ENCODE measurements around the gene CNEP1R1.

CNEP1R1 gene

GRCh38 chr16:50071075-50071671, 46.1 kb downstream of the CNEP1R1 start:
- no peak overlapping the region for H3K18ac ChIP-seq (ENCODE audit: low read length)
- H4K8ac ChIP-seq (ENCODE audit: low read depth, low read length): no peak overlapping the region
- H3K79me1 ChIP-seq (ENCODE audit: low read length): peaks cover 6% of the 10 kb centered on the region
- H2BK120ac ChIP-seq (ENCODE audit: low read depth, low read length): no peak overlapping the region
- peaks cover 2% of the 10 kb centered on the region for H3K36me3 ChIP-seq (ENCODE audit: control insufficient read depth, insufficient read depth, low read length)
- H2BK15ac ChIP-seq (replicated peaks; ENCODE audit: low read depth): no peak overlapping the region
- no peak overlapping the region for H4K5ac ChIP-seq (ENCODE audit: low read length)
- no peak overlapping the region for H3K56ac ChIP-seq (ENCODE audit: low read length)
- no peak for DNase-seq
- H3K4me1 ChIP-seq (ENCODE audit: control insufficient read depth, low read depth, low read length): peaks cover 4% of the 10 kb centered on the region
- H3K27ac ChIP-seq (ENCODE audit: low read depth, low read length): no peak overlapping the region
- no peak overlapping the region for H3K4me2 ChIP-seq (ENCODE audit: low read length)
- H3K79me2 ChIP-seq (ENCODE audit: control insufficient read depth, insufficient read depth, low read length): peaks cover 7% of the 10 kb centered on the region
- no peak overlapping the region for H3K4me3 ChIP-seq (ENCODE audit: low read length)
- no peak overlapping the region for H3K23ac ChIP-seq (ENCODE audit: low read length)
- no peak overlapping the region for H2BK5ac ChIP-seq (ENCODE audit: low read length)
- no peak overlapping the region for H2AK5ac ChIP-seq (ENCODE audit: low read length)
- H3K27me3 ChIP-seq (ENCODE audit: insufficient read depth, low read length, poor library complexity): no peaks in the 10 kb centered on the region
- no CpG with 5 or more reads among the region's 2 CpGs for WGBS (ENCODE audit: extremely low coverage, insufficient coverage, low lambda C conversion rate)
- H3K9ac ChIP-seq (ENCODE audit: low read length): no peak overlapping the region
- H3K4ac ChIP-seq (ENCODE audit: low read depth, low read length): no peak overlapping the region

- Histone ChIP-seq H3K23ac (ENCODE audit: low read length) (no peak overlapping the region), H3K36me3 (ENCODE audit: control insufficient read depth, insufficient read depth, low read length) (peaks cover 2% of the 10 kb centered on the region), H3K27ac (ENCODE audit: low read depth, low read length) (no peak overlapping the region), H2BK120ac (ENCODE audit: low read depth, low read length) (no peak overlapping the region), H3K56ac (ENCODE audit: low read length) (no peak overlapping the region), H4K5ac (ENCODE audit: low read length) (no peak overlapping the region), H3K4ac (ENCODE audit: low read depth, low read length) (no peak overlapping the region), H3K79me2 (ENCODE audit: control insufficient read depth, insufficient read depth, low read length) (peaks cover 5% of the 10 kb centered on the region), H3K18ac (ENCODE audit: low read length) (no peak overlapping the region), H3K9ac (ENCODE audit: low read length) (no peak overlapping the region), H4K8ac (ENCODE audit: low read depth, low read length) (no peak overlapping the region), H3K4me3 (ENCODE audit: low read length) (no peak overlapping the region), H3K79me1 (ENCODE audit: low read length) (peaks cover 4% of the 10 kb centered on the region), H3K27me3 (ENCODE audit: insufficient read depth, low read length, poor library complexity) (no peaks in the 10 kb centered on the region), H3K4me1 (ENCODE audit: control insufficient read depth, low read depth, low read length) (peaks cover 2% of the 10 kb centered on the region), H3K4me2 (ENCODE audit: low read length) (no peak overlapping the region), H2BK5ac (ENCODE audit: low read length) (no peak overlapping the region), H2BK15ac (replicated peaks; ENCODE audit: low read depth) (no peak overlapping the region), H2AK5ac (ENCODE audit: low read length) (no peak overlapping the region)
- DNase-seq: no peak
- no CpG with 5 or more reads among the region's 5 CpGs for WGBS (ENCODE audit: extremely low coverage, insufficient coverage, low lambda C conversion rate)
These were observed 47.7 kb downstream of the CNEP1R1 start for GRCh38 chr16:50072730-50073129.

- no peak overlapping the region for H2BK5ac ChIP-seq (ENCODE audit: low read length)
- no peak overlapping the region for H2AK5ac ChIP-seq (ENCODE audit: low read length)
- H3K79me2 ChIP-seq (ENCODE audit: control insufficient read depth, insufficient read depth, low read length): no peaks in the 10 kb centered on the region
- peaks cover 9% of the 10 kb centered on the region for H3K36me3 ChIP-seq (ENCODE audit: control insufficient read depth, insufficient read depth, low read length)
- no peak overlapping the region for H2BK15ac ChIP-seq (replicated peaks; ENCODE audit: low read depth)
- no peak overlapping the region for H3K4ac ChIP-seq (ENCODE audit: low read depth, low read length)
- no peak overlapping the region for H3K27ac ChIP-seq (ENCODE audit: low read depth, low read length)
- no CpG with 5 or more reads among the region's 9 CpGs for WGBS (ENCODE audit: extremely low coverage, insufficient coverage, low lambda C conversion rate)
- H3K18ac ChIP-seq (ENCODE audit: low read length): no peak overlapping the region
- no peak overlapping the region for H2BK120ac ChIP-seq (ENCODE audit: low read depth, low read length)
- no peaks in the 10 kb centered on the region for H3K79me1 ChIP-seq (ENCODE audit: low read length)
- no peaks in the 10 kb centered on the region for H3K27me3 ChIP-seq (ENCODE audit: insufficient read depth, low read length, poor library complexity)
- no peak overlapping the region for H4K5ac ChIP-seq (ENCODE audit: low read length)
- no peaks in the 10 kb centered on the region for H3K4me1 ChIP-seq (ENCODE audit: control insufficient read depth, low read depth, low read length)
- H3K56ac ChIP-seq (ENCODE audit: low read length): no peak overlapping the region
- H3K23ac ChIP-seq (ENCODE audit: low read length): no peak overlapping the region
- no peak overlapping the region for H4K8ac ChIP-seq (ENCODE audit: low read depth, low read length)
- H3K4me2 ChIP-seq (ENCODE audit: low read length): no peak overlapping the region
- DNase-seq: no peak
- H3K9ac ChIP-seq (ENCODE audit: low read length): no peak overlapping the region
- no peak overlapping the region for H3K4me3 ChIP-seq (ENCODE audit: low read length)
These were observed 54.5 kb downstream of the CNEP1R1 start for GRCh38 chr16:50079397-50080140.

GRCh38 chr16:50081428-50082018, 56.5 kb downstream of the CNEP1R1 start:
- H3K4ac ChIP-seq (ENCODE audit: low read depth, low read length): no peak overlapping the region
- no peak overlapping the region for H3K4me3 ChIP-seq (ENCODE audit: low read length)
- no CpG with 5 or more reads among the region's 7 CpGs for WGBS (ENCODE audit: extremely low coverage, insufficient coverage, low lambda C conversion rate)
- no peak overlapping the region for H4K5ac ChIP-seq (ENCODE audit: low read length)
- no peak overlapping the region for H2BK5ac ChIP-seq (ENCODE audit: low read length)
- H3K79me2 ChIP-seq (ENCODE audit: control insufficient read depth, insufficient read depth, low read length): no peaks in the 10 kb centered on the region
- no peak overlapping the region for H2BK15ac ChIP-seq (replicated peaks; ENCODE audit: low read depth)
- H3K4me1 ChIP-seq (ENCODE audit: control insufficient read depth, low read depth, low read length): no peaks in the 10 kb centered on the region
- H2AK5ac ChIP-seq (ENCODE audit: low read length): no peak overlapping the region
- H3K9ac ChIP-seq (ENCODE audit: low read length): no peak overlapping the region
- peaks cover 11% of the 10 kb centered on the region for H3K36me3 ChIP-seq (ENCODE audit: control insufficient read depth, insufficient read depth, low read length)
- no peak overlapping the region for H3K56ac ChIP-seq (ENCODE audit: low read length)
- no peak overlapping the region for H3K4me2 ChIP-seq (ENCODE audit: low read length)
- no peak overlapping the region for H2BK120ac ChIP-seq (ENCODE audit: low read depth, low read length)
- H3K27me3 ChIP-seq (ENCODE audit: insufficient read depth, low read length, poor library complexity): no peaks in the 10 kb centered on the region
- no peaks in the 10 kb centered on the region for H3K79me1 ChIP-seq (ENCODE audit: low read length)
- DNase-seq: no peak
- H3K23ac ChIP-seq (ENCODE audit: low read length): no peak overlapping the region
- no peak overlapping the region for H4K8ac ChIP-seq (ENCODE audit: low read depth, low read length)
- no peak overlapping the region for H3K27ac ChIP-seq (ENCODE audit: low read depth, low read length)
- no peak overlapping the region for H3K18ac ChIP-seq (ENCODE audit: low read length)

- no peak overlapping the region for H2AK5ac ChIP-seq (ENCODE audit: low read length)
- no peak for DNase-seq
- H3K4me3 ChIP-seq (ENCODE audit: low read length): no peak overlapping the region
- H3K4me1 ChIP-seq (ENCODE audit: control insufficient read depth, low read depth, low read length): no peaks in the 10 kb centered on the region
- no peak overlapping the region for H2BK15ac ChIP-seq (replicated peaks; ENCODE audit: low read depth)
- H4K8ac ChIP-seq (ENCODE audit: low read depth, low read length): no peak overlapping the region
- H3K27me3 ChIP-seq (ENCODE audit: insufficient read depth, low read length, poor library complexity): no peaks in the 10 kb centered on the region
- no peaks in the 10 kb centered on the region for H3K79me1 ChIP-seq (ENCODE audit: low read length)
- no peak overlapping the region for H2BK120ac ChIP-seq (ENCODE audit: low read depth, low read length)
- peaks cover 15% of the 10 kb centered on the region for H3K36me3 ChIP-seq (ENCODE audit: control insufficient read depth, insufficient read depth, low read length)
- H3K79me2 ChIP-seq (ENCODE audit: control insufficient read depth, insufficient read depth, low read length): no peaks in the 10 kb centered on the region
- H2BK5ac ChIP-seq (ENCODE audit: low read length): no peak overlapping the region
- no CpG with 5 or more reads among the region's 8 CpGs for WGBS (ENCODE audit: extremely low coverage, insufficient coverage, low lambda C conversion rate)
- no peak overlapping the region for H3K56ac ChIP-seq (ENCODE audit: low read length)
- no peak overlapping the region for H3K18ac ChIP-seq (ENCODE audit: low read length)
- no peak overlapping the region for H3K4me2 ChIP-seq (ENCODE audit: low read length)
- H3K27ac ChIP-seq (ENCODE audit: low read depth, low read length): no peak overlapping the region
- no peak overlapping the region for H3K9ac ChIP-seq (ENCODE audit: low read length)
- H3K23ac ChIP-seq (ENCODE audit: low read length): no peak overlapping the region
- H4K5ac ChIP-seq (ENCODE audit: low read length): no peak overlapping the region
- H3K4ac ChIP-seq (ENCODE audit: low read depth, low read length): no peak overlapping the region
These were observed 59.0 kb downstream of the CNEP1R1 start for GRCh38 chr16:50083996-50084395.

All from mesendoderm (in vitro differentiated cells).